Activated naive CD8-positive, alpha-beta T cell treated with anti-CD3 and anti-CD28 coated beads, Interleukin-2, amount 50 U/mL, for 16 hours (primary cell): ENCODE results near the gene RUFY3.
"Not testable (repeated sequence)": the region's sequence is repeated elsewhere in the genome, so short reads cannot be mapped to it uniquely, and the experiment has no call there.

Experiments used
- DNase-seq: peaks from one replicate; pipeline ENCODE4 v3.0.0-alpha.2; 2020; ENCODE audit warnings: low read depth, low spot score

RUFY3 gene

DNA sequence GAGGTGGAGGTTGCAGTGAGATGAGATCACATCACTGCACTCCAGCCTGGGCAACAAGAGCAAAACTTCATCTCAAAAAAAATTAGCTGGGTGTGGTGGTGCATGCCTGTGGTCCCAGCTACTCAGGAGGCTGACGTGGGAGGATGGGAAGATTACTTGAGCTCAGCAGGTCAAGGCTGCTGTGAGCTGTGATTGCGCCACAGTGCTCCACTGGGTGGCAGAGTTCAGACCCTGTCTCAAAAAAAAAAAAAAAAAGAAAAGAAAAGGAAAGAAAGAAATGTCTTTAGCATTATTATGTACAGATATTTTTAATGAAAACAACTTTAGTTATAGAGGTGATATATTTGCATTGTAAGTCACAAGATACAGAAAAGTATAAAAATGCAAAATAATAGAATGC, 14.2 kb downstream of the RUFY3 start:
- not testable (repeated sequence) for DNase-seq

DNA sequence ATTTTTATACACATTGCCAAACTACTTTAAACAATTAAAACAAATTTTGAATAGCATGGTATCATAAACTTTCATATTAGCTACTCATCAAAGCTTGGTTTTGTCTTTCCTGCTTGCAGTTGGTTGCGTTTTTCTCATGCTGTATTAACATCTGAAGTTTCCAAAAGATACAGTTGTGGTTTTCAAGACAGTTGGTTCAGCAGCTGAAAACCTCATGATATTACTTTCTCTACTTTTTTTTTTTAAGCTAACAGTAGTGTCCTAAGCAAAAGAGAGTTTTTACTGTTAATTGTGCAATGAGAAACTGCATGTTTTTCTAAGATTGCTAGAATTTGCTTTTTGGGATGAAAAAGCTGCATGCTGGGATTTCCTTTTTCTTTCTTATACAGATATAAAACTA, 15.2 kb downstream of the RUFY3 start:
- no peak for DNase-seq

DNA sequence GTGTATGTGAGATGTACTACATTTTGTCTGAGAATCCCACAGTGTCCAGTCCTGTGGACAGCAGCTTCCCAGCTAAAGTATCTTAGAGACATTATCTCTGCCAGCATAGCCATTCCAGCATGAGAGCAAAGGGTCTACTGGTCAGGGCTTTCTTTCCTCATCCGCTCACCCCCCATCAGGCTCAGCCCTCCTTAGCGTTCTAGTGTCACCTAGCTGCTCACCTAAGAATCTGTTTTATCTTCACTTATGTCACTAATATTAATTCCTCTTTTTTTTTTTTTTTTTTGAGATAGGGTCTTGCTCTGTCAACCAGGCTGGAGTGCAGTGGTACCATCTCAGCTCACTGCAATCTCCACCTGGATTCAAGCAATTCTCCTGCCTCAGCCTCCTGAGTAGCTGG, 15.6 kb downstream of the RUFY3 start:
- no peak for DNase-seq

DNA sequence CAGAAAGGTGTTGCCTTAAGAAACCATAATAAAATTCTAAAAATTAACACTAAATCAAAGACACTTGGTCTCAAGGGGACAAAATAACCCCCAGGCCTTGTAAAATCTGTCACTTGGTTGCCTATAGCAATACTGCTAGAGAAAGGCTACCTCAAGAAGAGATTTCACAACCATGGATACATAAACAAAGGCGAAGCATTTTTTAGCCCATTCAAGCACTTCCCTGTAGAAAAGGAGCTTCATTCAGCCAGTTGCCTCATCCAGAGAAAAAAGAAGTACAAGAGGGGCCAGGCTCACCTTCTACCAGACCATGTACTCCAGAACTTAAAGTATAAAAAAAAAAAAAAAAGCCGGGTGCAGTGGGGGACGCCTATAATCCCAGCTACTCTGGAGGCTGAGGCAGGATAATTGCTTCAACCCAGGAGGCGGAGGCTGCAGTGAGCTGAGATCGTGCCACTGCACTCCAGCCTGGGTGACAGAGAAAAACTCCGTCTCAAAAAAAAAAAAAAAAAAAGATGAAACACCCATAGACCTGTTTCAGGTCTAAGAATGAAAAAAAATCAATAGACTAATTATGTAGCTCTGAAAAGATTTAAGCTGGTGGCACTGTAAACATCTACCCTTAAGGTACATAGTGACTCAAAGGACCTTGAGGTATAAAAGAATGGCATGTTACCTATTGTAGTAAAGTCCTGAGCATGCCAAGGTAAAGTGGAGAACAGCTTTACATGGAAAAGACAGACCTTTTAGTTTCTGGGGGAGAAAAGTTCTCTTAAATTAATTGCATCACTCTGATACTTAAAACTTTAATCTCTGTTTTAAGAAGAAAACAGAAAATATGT, 18.0 kb downstream of the RUFY3 start:
- no peak for DNase-seq

DNA sequence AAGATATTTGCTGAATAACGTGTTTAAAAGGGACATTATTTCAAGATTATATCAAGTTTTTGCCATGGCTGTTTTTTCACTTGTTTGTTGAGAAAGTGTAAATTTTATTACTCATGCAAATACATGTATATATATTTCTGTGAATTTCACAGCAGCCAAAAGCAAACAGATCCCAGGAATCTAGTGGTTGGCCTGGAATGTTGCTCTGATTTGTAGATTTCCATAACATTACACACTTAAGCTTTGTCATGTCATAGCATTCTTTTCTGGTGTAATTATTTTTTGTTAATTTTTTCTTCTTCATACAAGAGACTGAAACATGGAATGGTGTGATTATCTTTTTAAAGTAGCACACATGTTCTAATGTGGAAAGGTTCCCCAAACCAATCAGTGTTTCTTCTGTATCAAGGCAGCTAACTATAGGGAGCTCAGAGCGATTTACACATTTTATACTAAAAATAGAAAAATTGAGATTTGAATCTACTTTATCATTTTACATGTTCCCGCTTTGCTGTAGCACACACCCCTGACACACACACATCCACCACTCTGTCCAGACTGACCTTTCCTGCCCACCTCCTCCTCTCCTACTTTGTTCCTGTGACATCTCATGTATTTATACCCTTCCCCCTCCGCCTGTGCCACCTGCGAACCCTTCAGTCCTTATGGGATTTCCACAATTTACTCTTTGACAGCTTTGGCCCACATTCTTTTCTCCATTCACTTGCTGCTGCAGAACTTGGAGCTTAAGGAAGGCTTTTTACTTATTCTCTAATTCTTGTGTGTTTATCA, 20.3 kb downstream of the RUFY3 start:
- DNase-seq: no peak

DNA sequence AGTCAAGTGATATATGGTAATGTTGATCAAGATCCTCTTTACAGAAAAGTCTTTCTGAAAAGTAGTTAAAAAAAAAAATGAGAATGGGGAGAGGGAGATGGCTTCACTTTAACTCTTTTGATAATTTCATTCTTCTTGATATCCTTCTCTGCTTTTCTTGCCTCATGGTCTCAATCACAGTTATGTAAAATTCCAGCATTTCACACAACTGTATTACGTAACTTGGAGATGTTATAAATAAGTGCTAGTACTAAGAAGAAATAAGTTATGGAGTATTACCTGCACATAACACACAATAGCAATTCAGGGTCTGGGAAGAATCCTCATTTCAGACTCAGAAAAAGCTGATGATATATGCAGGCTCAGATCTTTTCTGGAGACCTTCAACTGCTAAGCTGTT, 22.0 kb downstream of the RUFY3 start:
- no peak for DNase-seq

DNA sequence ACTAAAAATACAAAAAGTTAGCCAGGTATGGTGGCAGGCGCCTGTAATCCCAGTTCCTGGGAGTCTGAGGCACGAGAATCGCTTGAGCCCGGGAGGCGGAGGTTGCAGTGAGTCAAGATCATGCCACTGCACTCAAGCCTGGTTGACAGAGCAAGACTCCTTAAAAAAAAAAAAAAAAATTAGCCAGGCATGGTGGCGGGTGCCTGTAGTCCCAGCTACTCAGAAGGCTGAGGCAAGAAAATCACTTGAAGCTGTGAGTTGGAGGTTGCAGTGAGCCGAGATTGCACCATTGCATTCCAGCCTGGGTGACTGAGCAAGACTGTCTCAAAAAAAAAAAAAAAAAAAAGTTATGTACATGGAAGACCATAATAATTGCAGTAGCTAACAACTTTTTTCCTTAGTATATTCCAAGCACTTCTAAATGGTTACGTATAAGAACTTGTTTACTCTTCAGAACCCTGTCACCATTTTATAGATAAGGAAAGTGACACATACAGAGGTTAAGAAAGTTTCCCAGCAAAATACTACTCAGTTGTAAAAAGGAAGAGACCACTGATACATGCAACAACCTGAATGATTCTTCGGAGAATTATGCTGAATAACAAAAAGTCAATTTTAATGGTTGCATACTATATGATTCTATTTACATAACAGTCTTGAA, 24.5 kb downstream of the RUFY3 start:
- DNase-seq: no peak

DNA sequence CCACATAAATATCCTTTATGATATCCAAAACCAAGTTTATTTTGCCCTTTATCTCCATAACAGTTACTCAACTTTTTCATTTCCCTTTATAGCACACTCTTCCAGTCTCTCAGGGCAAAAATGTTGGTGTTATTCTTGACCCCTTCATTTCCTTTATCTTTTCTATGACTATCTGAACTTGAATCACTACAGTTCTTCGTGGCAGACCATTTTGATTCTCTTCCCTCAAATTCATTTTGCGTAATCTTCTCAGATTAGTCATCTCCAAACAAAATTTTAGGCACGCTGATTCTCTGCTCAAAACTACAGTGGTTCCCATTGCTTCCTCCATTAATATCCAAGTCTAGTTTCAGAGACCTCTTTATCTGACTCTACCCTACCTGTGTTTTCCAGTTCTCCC, 26.1 kb downstream of the RUFY3 start:
- DNase-seq: no peak

DNA sequence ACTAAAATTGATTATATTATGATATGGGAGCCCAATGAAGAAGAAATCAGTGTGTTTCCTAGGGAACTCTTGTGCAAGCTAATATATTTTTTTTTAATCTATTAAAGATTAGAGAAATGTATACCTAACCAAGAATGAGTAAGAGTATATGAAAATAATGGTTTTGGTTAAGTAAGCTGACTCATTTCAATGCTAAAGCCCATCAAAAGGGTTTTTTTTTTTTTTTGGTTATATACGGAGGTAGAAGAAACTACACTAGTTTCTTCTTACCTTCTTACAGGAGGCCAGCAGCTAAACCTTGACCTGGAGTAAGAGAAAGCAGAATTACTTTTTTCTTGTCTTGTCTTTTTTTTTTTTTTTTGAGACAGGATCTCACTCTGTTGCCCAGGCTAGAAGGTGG, 27.5 kb downstream of the RUFY3 start:
- DNase-seq: no peak

DNA sequence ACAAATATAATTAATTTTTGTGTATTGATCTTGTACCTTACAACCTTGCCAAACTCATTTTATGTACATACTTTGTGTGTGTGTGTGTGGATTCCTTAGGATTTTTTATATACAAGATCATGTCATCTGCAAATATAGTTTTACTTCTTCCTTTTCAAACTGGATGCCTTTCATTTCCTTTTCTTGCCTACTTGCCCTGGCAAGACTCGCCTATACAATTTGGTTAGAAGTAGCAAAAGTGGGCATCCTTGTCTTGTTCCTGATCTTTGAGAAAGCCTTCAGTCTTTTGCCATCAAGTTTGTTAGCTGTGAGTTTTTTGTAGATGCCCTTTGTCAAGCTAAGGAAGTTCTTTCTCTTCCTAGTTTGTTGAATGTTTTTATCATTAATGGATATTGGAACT, 30.5 kb downstream of the RUFY3 start:
- no peak for DNase-seq

DNA sequence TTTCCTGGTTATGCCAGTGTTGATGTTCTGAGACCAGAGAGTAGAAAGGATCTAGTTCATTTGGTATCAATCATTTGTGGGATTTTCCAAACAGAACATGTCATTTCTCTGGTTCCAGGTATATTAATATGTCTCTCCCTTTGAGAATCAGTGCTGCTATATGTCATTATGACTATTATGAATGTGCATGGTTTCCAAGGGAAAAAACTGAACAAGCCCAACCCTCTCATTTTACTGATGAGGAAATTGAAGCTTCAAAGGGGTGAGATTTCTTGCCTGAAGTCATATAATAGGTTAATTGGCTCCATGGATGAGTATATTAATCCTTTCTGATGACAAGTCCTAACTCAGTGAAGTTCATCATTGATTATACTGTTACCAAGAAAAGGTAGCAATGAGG, 31.9 kb downstream of the RUFY3 start:
- no peak for DNase-seq

DNA sequence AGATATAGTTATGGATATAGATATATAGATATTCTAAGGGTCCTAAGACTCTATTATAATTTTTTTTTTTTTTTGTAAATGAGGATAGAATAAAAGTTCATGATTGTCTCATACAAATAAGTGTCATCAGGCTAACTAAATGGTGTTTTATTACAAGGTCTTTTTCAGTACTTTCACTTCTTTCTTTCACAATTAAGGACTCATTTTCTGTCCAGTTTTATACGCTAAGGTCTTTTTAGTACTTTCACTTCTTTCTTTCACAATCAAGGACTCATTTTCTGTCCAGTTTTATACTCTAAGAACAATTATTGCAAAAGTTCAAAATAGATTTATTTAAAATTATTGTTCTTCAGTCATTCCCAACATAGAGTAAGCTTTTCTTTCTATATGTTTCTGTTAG, 32.7 kb downstream of the RUFY3 start:
- no peak for DNase-seq

DNA sequence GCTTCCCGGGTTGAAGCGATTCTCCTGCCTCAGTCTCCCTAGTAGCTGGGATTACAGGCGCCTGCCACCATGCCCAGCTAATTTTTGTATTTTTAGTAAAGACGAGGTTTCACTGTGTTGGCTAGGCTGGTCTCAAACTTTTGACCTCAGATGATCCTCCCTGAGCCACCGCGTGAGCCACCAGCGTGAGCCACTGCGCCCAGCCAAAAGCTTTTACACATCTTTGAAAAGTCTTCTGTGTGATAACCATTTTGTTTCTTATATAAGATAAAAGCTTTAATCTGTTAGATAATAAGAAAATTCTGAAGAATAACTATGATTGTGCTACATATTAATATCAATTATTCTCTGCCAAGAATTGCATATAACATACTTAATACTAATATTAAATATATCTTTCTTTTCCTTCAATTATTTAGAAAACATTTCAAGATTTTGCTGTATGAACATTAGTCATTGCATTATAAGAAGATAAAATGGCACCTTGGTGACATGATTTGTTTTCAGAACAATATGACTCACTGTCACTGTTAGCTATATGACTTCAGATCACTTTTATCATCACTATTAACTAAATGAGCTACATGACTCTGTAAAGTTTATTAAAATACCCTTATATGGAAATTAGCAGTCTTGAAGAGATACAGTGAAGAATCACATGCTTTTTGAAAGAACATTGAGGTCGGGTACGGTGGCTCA, 33.4 kb downstream of the RUFY3 start:
- no peak for DNase-seq

DNA sequence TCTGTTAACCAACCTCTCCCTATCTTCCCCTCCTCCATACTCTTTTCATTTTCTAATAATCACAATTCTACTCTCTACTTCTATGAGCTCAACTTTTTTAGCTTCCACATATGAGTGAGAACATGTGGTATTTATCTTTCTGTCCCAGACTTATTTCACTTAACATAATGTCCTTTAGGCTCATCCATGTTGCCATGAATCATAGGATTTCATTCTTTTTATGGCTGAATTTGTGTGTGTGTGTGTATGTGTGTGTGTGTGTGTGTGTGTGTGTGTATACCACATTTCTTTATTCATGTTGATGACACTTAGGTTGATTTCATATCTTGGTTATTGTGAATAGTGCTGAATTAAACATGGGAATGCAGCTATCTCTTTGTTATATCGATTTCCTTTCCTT, 37.4 kb downstream of the RUFY3 start:
- DNase-seq: no peak

DNA sequence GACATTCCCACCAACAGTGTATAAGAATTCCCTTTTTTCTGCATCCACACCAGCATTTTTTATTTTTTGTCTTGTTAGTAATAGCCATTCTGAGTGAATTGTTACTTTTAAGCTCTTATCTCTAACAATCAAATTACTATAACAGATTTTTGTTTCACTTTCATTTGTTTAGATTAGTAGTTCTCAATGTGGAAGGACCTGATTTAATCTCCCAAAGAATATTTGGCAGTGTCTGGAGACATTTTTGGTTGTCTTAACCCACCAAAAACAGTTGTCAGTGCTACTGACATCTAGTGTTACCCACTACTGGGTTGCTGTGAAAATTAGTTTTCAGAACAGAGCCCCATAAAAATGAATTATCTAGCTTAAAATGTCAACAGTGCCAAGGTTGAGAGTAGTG, 37.9 kb downstream of the RUFY3 start:
- DNase-seq: no peak

DNA sequence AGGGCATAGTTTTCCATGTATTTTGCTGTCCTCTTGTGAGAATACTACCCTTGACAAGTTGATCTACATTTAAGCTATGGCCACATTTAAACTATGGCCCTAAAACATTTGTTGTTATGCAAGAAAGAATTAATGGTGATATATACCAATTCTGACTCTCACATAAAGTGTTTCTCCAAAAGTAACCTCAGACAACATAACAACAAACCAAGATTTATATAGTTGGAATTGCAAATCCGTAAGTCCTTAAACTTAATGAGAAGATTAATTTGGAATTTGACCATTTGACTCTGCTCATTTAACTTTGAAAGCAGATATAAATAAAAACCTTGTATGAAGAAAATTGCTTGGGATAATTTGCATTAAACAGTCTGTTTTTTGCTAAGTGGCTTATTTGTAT, 38.9 kb downstream of the RUFY3 start:
- DNase-seq: no peak

DNA sequence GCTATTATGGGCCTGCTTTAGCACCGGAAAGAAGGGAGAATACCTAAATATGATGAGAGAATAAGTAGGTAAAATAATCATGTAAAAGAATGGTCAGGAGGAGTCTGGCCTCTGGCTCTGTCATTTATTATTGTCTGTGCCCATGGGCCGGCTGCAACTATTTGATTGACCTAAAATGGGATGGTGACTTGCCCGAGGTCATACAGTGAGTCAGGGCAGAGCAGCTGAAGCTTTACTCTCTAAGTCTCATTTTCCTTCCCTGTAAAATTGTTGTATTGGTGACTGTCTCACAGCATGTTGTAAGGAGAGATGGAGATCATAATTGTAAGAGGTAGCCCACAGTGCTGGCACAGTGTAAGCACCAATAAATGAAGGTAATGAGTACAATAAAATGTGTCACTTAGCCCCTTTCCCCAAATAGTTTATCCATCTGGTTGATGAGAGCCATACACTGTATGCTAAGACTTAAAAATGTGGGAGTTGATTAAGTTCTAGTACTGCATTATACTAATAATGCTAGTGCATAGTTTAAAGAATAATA, 39.6 kb downstream of the RUFY3 start:
- no peak for DNase-seq

DNA sequence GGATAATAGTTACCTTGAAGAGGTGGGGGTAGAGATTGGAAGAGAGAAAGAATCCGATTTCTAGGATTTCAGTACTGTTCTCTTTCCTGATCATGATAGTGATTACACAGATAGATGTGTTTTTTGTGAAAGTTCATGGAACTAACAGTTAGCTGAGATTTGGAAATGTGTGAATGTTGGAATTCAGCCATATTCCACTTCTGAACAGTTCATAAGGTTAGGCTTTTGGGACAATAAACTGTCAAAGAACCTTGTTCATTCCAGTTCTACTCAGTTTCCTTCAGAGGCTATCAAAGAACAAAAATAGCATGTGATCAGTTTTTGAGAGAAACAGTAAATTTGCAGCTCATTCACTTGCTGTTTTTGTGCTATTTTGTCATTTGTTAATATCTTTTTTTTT, 43.6 kb downstream of the RUFY3 start:
- no peak for DNase-seq

DNA sequence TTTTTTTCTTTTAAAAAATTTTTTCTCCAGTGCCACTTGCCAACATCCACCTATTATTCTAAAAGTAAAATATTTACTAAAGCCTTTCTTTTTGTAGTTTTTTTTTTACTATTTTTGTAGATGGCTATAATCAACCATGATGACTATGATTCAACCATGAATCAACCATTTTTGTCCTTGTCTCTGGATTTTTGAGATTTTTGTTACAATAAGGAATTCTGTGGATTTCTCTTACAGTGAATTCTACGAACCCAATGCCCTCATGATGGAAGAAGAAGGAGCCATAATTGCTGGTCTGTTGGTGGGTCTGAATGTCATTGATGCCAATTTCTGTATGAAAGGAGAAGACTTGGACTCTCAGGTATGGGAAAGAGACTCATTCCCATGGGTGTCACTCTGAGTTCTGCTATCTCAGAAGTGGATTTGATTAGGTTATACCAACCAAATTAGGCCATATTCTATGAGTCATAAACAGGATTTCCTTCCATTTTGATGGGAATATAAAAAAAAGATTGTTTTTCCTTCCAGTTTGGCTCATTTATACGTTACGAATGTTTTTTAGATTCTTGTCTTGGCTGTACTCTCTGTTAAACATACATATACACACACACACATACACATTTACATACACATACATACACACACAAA, 46.7 kb downstream of the RUFY3 start:
- DNase-seq: no peak

DNA sequence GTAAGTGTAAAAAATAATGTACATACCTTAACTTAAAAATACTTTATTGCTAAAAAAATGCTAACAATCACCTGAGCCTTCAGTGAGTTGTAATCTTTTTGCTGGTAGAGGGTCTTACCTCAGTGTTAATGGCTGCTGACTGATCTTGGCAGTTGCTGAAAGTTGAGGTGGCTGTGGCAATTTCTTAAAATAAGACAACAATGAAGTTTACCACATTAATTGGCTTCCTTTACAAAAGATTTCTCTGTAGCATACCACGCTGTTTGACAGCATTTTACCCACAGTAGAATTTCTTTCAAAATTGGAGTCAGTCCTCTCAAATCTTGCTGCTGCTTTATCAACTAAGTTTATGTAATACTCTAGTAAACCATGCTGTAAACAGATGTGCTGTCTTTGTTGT, 47.6 kb downstream of the RUFY3 start:
- DNase-seq: not testable (repeated sequence)

DNA sequence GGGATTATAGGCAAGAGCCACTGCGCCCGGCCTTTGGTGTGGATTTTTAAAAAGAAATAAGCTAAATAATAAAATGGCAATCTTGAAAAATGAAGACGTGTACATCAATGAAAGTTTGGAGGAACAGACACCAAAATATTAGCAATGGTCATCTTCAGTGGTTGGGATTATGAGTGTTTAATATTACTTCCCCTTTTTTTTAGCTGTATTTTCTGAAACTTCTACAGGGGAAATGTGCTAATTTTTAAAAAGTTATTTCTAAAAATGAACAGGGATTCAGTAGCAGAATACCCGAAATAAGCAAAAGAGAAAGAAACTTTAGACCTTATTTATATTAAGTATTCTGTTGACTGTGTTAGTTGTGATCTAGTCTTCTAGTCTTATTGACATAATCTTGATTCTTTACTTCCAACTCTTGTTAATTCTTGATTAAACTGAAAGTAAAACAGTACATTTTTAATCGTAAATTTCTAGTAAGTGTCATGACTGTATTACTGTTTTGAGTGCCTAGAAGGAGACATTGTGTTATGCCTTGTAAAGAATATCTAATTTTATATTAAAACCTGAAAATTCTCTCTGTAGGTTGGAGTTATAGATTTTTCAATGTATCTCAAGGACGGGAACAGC, 51.3 kb downstream of the RUFY3 start:
- DNase-seq: no peak
